A673 (cell line): ENCODE measurements around the gene OSBPL1A. TPM values are rescaled to one million over a fixed set of nuclear protein-coding genes. Genes with fewer than 3 reads are reported as not detected.
A peak's percentile ranks its signal among the peaks of the same experiment; 100 is the strongest.

Experiments used
- BruUV-seq: library from RNA; stranded (reverse); fragments of 400-500 nt; replicated peaks from 2 replicates; lab custom pipeline; 2021; lab: Mats Ljungman, UMichigan
- CTCF ChIA-PET: fragments of 300-600 bp; sonication (Branson Sonifier 250); formaldehyde crosslinking; loops from one replicate; lab custom pipeline; 2022; ENCODE audit warnings: antibody characterized with exemption; lab: Charles Lee
- POLR2A ChIA-PET: fragments of 300-600 bp; sonication (Branson Sonifier 250); formaldehyde crosslinking; loops from one replicate; lab custom pipeline; 2022; ENCODE audit warnings: antibody characterized with exemption; ENCODE audit not compliant: low non-redundant PET; lab: Charles Lee
- DNase-seq: peaks from one replicate; pipeline ENCODE4 v3.0.0-alpha.2; 2015; ENCODE audit warnings: low spot score
- H3K27ac ChIP-seq: fragments of 200-600 bp; sonication (generic); 2 replicates; pipeline ENCODE4 v1.5.1; 2016; ENCODE audit warnings: mixed run types, low read depth, mild to moderate bottlenecking, mixed read lengths, antibody characterized with exemption, low read length; ENCODE audit not compliant: poor library complexity, severe bottlenecking
- H3K27me3 ChIP-seq: fragments of 200-600 bp; sonication (generic); replicated peaks from 2 replicates; pipeline ENCODE4 v1.6.1; 2017; ENCODE audit warnings: mixed run types, low read depth, mild to moderate bottlenecking, mixed read lengths, antibody characterized with exemption, low read length; ENCODE audit not compliant: insufficient read depth, poor library complexity
- H3K36me3 ChIP-seq: fragments of 200-600 bp; sonication (generic); 2 replicates; pipeline ENCODE4 v1.6.1; 2016; ENCODE audit warnings: mixed run types, mild to moderate bottlenecking, mixed read lengths, antibody characterized with exemption, low read length; ENCODE audit not compliant: insufficient read depth, poor library complexity, severe bottlenecking
- H3K4me1 ChIP-seq: fragments of 200-600 bp; sonication (generic); 2 replicates; pipeline ENCODE4 v1.6.1; 2017; ENCODE audit warnings: mixed run types, mild to moderate bottlenecking, mixed read lengths, antibody characterized with exemption, low read length; ENCODE audit not compliant: insufficient read depth, poor library complexity, severe bottlenecking
- H3K4me3 ChIP-seq: fragments of 200-600 bp; sonication (generic); 2 replicates; pipeline ENCODE4 v1.5.1; 2016; ENCODE audit warnings: low read depth, mixed run types, mild to moderate bottlenecking, mixed read lengths, low read length; ENCODE audit not compliant: poor library complexity, severe bottlenecking
- H3K9me3 ChIP-seq: fragments of 200-600 bp; sonication (generic); 2 replicates; pipeline ENCODE4 v1.6.1; 2016; ENCODE audit warnings: mixed run types, low read depth, mild to moderate bottlenecking, mixed read lengths, antibody characterized with exemption, low read length; ENCODE audit not compliant: poor library complexity, severe bottlenecking
- EZH2 ChIP-seq: fragments of 200-600 bp; sonication (generic); IDR thresholded peaks from 2 replicates; pipeline ENCODE4 v1.6.1; 2017; ENCODE audit warnings: borderline replicate concordance, low read depth, mild to moderate bottlenecking, mixed read lengths, antibody characterized with exemption, low read length; ENCODE audit not compliant: poor library complexity, severe bottlenecking
- intact Hi-C: fragments of 100-400 bp; cut with micrococcal nuclease; formaldehyde crosslinking; loops from one replicate; pipeline ENCODE4 v1.10.0; 2022; ENCODE audit not compliant: unreplicated experiment
- total RNA-seq: library from RNA; stranded (reverse); gene quantifications from 2 replicates; pipeline ENCODE4 v1.2.3, GENCODE V29; 2021
- TF ChIP-seq, protein P1 (sequence below): fragments of 300-800, 200-600 bp; sonication (generic); conservative IDR thresholded peaks from 2 replicates; pipeline ENCODE4 v1.5.1; 2017; ENCODE audit warnings: low read depth, mild to moderate bottlenecking, antibody characterized with exemption, low read length, moderate library complexity, mixed read lengths

The OSBPL1A gene
- total RNA-seq, 1 experiment from 2014 or later: 26.1 TPM

DNA sequence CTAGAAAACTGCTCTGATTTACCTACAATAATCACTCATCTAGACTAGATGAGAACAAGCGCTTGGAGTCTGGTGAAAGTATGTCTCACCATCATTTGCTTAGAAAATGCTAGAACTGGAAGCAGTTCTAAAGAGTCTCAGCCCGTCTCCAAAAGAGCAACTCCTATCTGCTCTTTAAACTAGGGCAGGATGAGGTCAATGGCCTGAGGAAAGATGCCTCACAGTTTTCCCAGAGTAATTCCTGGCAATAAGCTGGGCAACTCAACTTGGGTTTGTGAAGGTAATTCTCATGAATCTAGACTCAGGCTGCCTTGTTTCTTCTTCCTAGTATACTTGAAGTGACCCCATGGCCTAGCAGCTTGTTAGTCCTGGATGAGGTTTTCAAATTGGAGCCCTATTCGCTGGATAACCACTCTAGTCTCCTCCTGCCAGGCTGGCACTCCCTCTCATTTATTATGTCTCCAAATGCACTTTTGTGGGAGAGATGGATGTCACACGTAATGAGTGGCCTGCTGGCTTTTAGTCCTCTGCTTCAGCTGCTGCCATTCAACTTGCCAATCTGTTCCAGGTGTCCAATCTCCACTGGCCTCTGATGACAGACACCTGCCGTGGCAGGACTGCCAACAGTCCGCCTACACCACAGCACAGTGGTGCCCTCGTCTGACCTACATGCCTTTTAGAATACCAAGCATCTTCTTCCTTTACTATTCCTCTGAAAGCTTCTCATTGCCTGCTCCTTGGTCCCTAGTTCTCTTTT is 177.9 kb downstream of the OSBPL1A start:
- POLR2A ChIA-PET: interaction anchor here (0.6 kb wide), 1 partner anchor 81 kb away, joined by 3 read pairs; the partner anchor contains the start of gene CABYR
- TF ChIP-seq, protein P1, sequence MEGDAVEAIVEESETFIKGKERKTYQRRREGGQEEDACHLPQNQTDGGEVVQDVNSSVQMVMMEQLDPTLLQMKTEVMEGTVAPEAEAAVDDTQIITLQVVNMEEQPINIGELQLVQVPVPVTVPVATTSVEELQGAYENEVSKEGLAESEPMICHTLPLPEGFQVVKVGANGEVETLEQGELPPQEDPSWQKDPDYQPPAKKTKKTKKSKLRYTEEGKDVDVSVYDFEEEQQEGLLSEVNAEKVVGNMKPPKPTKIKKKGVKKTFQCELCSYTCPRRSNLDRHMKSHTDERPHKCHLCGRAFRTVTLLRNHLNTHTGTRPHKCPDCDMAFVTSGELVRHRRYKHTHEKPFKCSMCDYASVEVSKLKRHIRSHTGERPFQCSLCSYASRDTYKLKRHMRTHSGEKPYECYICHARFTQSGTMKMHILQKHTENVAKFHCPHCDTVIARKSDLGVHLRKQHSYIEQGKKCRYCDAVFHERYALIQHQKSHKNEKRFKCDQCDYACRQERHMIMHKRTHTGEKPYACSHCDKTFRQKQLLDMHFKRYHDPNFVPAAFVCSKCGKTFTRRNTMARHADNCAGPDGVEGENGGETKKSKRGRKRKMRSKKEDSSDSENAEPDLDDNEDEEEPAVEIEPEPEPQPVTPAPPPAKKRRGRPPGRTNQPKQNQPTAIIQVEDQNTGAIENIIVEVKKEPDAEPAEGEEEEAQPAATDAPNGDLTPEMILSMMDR: no peak
- no peak for TF ChIP-seq EZH2
- BruUV-seq: no TSS peak
- Histone ChIP-seq H3K4me1 (peaks cover 8% of the 10 kb centered on the region), H3K27ac (no peak overlapping the region), H3K9me3 (no peaks in the 10 kb centered on the region), H3K4me3 (no peak overlapping the region), H3K36me3 (no peaks in the 10 kb centered on the region), H3K27me3 (no peaks in the 10 kb centered on the region)
- intact Hi-C loops: no loop called here
- no peak for DNase-seq
- CTCF ChIA-PET: no interaction called here

DNA sequence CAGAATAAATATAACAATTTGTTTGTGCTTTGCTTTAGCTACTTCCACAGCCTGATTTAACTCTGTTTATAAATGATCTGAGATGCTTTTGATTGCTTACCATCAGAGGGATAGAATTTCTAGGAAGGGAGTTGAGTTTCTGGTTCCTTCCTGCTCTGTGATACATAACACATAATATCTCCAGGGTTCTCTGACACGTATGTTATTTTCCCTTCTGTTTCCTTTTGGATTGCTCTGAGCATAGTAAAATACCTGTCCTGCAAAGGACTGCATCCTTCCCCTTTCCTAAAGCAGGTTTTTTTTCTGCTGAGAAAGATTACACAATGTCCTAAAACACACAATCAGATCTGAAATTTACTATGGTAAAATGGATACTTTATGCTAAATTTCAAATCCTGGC is 182.7 kb downstream of the OSBPL1A start:
- ChIA-PET CTCF (no interaction called here), POLR2A (interaction anchor here (0.5 kb wide), 1 partner anchor 115 kb away, joined by 3 read pairs; no protein-coding TSS in a partner anchor)
- BruUV-seq: no TSS peak
- H3K36me3 ChIP-seq: no peaks in the 10 kb centered on the region
- TF ChIP-seq, protein P1: no peak
- no peak for TF ChIP-seq EZH2
- H3K27me3 ChIP-seq: no peaks in the 10 kb centered on the region
- DNase-seq: no peak
- H3K27ac ChIP-seq: no peak overlapping the region
- no peaks in the 10 kb centered on the region for H3K9me3 ChIP-seq
- H3K4me1 ChIP-seq: peaks cover 14% of the 10 kb centered on the region
- no peak overlapping the region for H3K4me3 ChIP-seq
- intact Hi-C loops: no loop called here

DNA sequence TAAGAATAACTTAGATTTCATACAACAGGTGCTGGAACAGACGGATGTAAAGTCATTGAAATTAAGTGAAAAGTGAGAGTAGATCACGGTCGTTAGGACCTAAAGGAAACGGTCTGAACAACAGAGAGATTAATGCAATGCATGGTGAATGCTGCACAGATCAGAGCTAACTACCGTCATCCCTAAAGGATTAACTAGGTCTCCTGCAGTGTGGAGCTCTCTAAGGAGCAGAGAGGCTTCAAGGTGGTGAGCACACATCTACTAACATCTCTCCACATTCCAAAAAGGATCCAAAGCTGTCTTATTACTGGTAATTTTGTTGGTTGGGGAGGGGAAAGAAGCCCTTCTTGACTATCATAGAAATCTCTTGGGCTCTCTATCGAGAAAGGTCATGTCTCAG is 183.5 kb downstream of the OSBPL1A start:
- no peak overlapping the region for H3K4me3 ChIP-seq
- no peaks in the 10 kb centered on the region for H3K27me3 ChIP-seq
- no TSS peak for BruUV-seq
- no peaks in the 10 kb centered on the region for H3K9me3 ChIP-seq
- no peaks in the 10 kb centered on the region for H3K36me3 ChIP-seq
- peaks cover 14% of the 10 kb centered on the region for H3K4me1 ChIP-seq
- ChIA-PET CTCF (no interaction called here), POLR2A (interaction anchor here (0.6 kb wide), 1 partner anchor 72 kb away, joined by 3 read pairs; no protein-coding TSS in a partner anchor)
- TF ChIP-seq, protein P1: no peak
- no peak for TF ChIP-seq EZH2
- H3K27ac ChIP-seq: peak overlapping the region; percentile 39
- DNase-seq: peak; percentile 70
- intact Hi-C loops: no loop called here
